Activated naive CD4-positive, alpha-beta T cell treated with anti-CD3 and anti-CD28 coated beads, Interleukin-2, amount 10 ng/mL, durations not matched to agents 5 hours and 36 hours (primary cell): ENCODE measurements around the gene PIN1. TPM values are rescaled to one million over a fixed set of nuclear protein-coding genes. Genes with fewer than 3 reads are reported as not detected.

Source experiments
- total RNA-seq, 2 experiments: library from RNA; stranded (reverse); gene quantifications; one replicate each; pipeline ENCODE4 v1.2.3, GENCODE V29; 2021

The PIN1 gene
- total RNA-seq, result 10 to 100 TPM; 79.7 to 83.8 TPM

DNA sequence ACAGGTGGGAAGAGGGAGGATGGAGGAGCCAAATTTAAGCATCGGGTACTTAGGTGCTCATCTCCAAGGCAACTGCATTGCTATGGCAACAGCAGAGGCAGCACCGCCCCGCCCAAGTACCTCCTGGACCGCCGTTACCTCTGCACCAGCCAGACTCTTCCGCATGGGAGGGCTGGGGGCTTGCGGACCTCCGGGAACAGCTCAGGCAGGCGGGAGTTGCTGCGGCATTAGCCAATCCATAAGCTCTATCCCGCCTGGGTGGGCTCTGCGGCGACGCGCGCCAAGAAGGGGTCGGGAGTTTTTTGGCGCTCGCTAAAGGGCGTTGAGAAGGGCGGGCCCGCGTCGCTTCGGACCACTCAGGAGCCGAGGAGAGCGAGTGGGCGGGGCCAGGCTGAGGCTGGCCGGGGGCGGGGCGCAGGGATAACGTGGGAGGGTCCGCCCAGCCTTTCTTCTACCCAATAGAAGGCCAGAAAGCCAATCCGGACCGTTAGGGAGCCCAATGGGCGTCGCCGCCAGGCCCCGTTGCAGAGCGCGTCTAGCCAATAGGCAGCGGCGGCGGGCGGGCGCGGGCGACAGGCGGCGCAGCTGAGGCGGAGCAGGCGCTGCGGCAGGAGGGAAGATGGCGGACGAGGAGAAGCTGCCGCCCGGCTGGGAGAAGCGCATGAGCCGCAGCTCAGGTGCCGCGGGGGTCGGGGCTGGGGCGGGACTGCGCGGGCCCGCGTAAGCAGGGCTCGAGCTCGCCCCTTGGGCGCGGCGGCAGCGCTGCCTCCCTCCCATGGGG lies at the start of gene PIN1:
Gene PIN1 (plus strand): TSS at position 593 of the 781 bp plus-strand sequence. CDS start 27 bp downstream, at position 620.

DNA sequence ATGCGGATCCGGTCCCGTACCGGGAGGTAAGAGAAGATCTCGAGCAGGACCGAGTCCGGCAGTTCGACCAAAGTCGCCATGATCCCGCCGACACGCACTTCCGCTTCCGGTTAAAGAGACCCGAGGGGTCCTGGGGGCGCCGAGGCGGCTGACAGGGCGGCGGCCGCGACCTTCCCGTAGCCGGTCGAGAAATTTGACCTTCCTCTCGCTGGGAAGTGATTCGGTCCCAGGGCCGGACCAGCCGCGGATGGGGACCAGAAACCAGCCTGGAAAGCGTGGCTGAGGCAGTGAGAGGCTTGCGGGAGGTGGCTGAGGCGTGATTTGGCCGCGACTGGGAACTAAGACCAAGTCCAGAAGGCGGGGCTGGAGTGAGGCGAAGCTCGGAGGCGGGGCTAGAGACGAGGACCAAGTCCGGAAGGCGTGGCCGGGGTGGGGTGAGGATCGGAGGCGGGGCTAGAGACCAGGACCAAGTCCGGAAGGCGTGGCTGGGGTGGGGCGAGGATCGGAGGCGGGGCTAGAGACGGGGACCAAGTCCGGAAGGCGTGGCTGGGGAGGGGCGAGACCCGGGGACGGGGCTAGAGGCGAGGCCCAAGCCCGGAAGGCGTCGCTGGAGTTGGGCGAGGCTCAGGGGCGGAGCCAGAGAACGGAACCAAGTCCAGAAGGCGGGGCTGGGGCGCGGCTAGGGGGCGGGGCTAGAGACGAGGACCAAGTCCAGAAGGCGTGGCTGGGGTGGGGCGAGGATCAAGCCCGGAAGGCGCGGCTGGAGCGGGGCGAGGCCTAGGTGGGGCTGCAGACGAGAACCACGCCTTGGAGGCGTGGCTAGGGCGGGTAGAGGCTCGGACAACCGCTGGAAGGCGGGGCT lies 16.2 kb upstream of the PIN1 start, which contains the start of gene FBXL12:
Gene FBXL12 (minus strand): TSS at position 346 of the 862 bp plus-strand sequence. CDS start 266 bp downstream, at position 80.

DNA sequence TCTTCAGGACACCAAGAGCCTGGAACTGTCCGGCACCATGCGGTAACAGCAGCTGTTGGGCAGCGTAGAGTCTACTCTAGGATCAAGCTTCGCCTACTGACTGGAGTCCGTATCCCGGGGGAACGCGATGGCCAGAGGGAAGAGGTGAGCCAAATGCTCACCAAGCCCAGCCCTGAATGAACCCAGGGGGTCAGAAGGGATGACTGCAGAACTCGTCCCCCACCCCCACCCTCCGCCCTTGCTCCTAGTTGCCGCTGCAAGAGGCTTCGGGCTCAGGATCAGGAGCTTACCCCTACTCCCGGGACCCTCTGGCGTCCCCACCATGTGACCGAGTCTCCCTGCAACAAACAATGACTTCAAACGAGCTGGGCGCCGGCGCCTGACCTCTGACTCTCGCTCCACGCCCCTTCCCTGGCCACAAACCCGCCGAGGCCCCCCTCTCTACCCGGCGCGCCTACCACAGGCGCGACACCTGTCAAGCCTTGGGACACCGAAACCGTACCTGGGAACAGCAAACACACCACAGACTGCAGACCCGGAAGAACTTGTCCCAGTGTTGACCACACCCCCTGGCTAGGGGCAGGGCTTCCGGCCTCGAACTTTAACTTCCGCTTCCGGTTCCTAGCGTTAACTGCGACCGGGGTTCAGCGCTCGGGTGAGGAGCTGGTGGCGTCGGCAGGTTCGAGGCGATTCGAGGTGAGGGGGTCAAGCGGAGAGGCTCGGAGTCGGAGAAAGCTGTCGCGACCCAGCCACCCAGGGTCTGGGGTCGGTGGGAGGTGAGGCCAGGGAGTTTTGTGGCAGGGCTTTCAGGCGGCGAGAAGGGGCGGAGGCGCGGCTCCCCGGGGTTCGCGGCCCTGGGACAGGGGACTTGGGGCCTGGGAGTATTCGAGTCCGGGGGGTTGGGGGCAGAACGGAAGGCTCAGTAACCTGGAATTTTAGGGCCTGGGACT lies 7.6 kb upstream of the PIN1 start, which contains the start of gene UBL5:
Gene UBL5 (plus strand): TSS at position 630 of the 950 bp plus-strand sequence. CDS start 420 bp downstream, outside the sequence.

Other genes starting within 250 kb of the PIN1 start
- 10 to 100 TPM; 30.2 to 32.4 TPM for gene ZNF561, start 214.1 kb upstream of the PIN1 start, total RNA-seq
- gene ZNF562, start 160.2 kb upstream of the PIN1 start, total RNA-seq, result 10 to 100 TPM; 16.1 to 17.0 TPM
- gene ZNF846, start 66.6 kb upstream of the PIN1 start, total RNA-seq, result 10 to 100 TPM in 1 of 2 experiments, 1 to 10 TPM in 1; 8.7 to 11.2 TPM
- 10 to 100 TPM; 24.4 to 27.6 TPM for gene FBXL12, start 16.2 kb upstream of the PIN1 start, total RNA-seq
- 100 to 1,000 TPM; 296 to 302 TPM for gene UBL5, start 7.4 kb upstream of the PIN1 start, total RNA-seq
- gene OLFM2, start 101.2 kb downstream of the PIN1 start, total RNA-seq, result 10 to 100 TPM; 20.2 to 23.0 TPM
- under 1 TPM in 1 of 2 experiments, not detected in 1; 0.03 TPM for gene COL5A3, start 175.2 kb downstream of the PIN1 start, total RNA-seq
- gene RDH8, start 178.2 kb downstream of the PIN1 start, total RNA-seq, result not detected